Measurements from ENCODE around the gene RNASEH2B. TPM values are rescaled to one million over a fixed set of nuclear protein-coding genes. Genes with fewer than 3 reads are reported as not detected.

Gene RNASEH2B
- polyA plus RNA-seq, 1 donor from 2014 or later = 25.2 TPM

- TF ChIP-seq EP300 (conservative IDR thresholded peaks at IDR 0.05; ENCODE audit: poor library complexity, severe bottlenecking) = no peak
- no peak overlapping the region for H2AFZ ChIP-seq (ENCODE audit: low read depth, low read length)
- no peak overlapping the region for H3K4me2 ChIP-seq (ENCODE audit: low read length)
Measured at GRCh38 chr13:51000061-51000460, 90.5 kb downstream of the RNASEH2B start.

GRCh38 chr13:51000571-51001260, 91.1 kb downstream of the RNASEH2B start:
- Histone ChIP-seq H3K79me2 (replicated peaks; ENCODE audit: insufficient read depth, low read length) (no peaks in the 10 kb centered on the region), H3K4me2 (ENCODE audit: low read length) (no peak overlapping the region), H3K27me3 (ENCODE audit: insufficient read depth, low read depth, low read length) (no peaks in the 10 kb centered on the region), H3K9ac (ENCODE audit: low read length) (no peak overlapping the region), H3K36me3 (ENCODE audit: insufficient read depth, low read length) (no peaks in the 10 kb centered on the region), H3K4me3 (ENCODE audit: low read length) (no peak overlapping the region), H4K20me1 (ENCODE audit: insufficient read depth) (no peaks in the 10 kb centered on the region), H3K9me2 (ENCODE audit: insufficient read depth, low read length) (no peaks in the 10 kb centered on the region), H3K9me3 (ENCODE audit: low read length) (no peaks in the 10 kb centered on the region), H2AFZ (ENCODE audit: low read depth, low read length) (no peak overlapping the region), H3F3A (ENCODE audit: insufficient read depth, low read length, poor library complexity, severe bottlenecking) (no peaks in the 10 kb centered on the region), H3K27ac (ENCODE audit: low read length) (no peak overlapping the region)
- TF ChIP-seq EZH2 (IDR thresholded peaks at IDR 0.05; ENCODE audit: borderline replicate concordance, insufficient read depth, low read length, poor library complexity, severe bottlenecking) = no peak
- no peak for TF ChIP-seq MXI1 (conservative IDR thresholded peaks at IDR 0.05; ENCODE audit: poor library complexity, severe bottlenecking)
- no peak for TF ChIP-seq EP300 (conservative IDR thresholded peaks at IDR 0.05; ENCODE audit: poor library complexity, severe bottlenecking)
- no peak for TF ChIP-seq SMC3 (conservative IDR thresholded peaks at IDR 0.05; ENCODE audit: poor library complexity)
- TF ChIP-seq POLR2AphosphoS5 (IDR thresholded peaks at IDR 0.05) = no peak
- TF ChIP-seq TAF1 (IDR thresholded peaks at IDR 0.05; ENCODE audit: low read depth) = no peak
- TF ChIP-seq REST (IDR thresholded peaks at IDR 0.05; ENCODE audit: borderline replicate concordance) = no peak
- no peak for TF ChIP-seq CTCF (IDR thresholded peaks at IDR 0.05; ENCODE audit: poor library complexity, severe bottlenecking)
- TF ChIP-seq RAD21 (conservative IDR thresholded peaks at IDR 0.05) = no peak

More at GRCh38 chr13:51000061-51000460, 90.5 kb downstream of the RNASEH2B start:
- Histone ChIP-seq H3K9me2 (ENCODE audit: insufficient read depth, low read length) (no peaks in the 10 kb centered on the region), H3K9ac (ENCODE audit: low read length) (no peak overlapping the region), H3K4me3 (ENCODE audit: low read length) (no peak overlapping the region), H3K9me3 (ENCODE audit: low read length) (no peaks in the 10 kb centered on the region), H3F3A (ENCODE audit: insufficient read depth, low read length, poor library complexity, severe bottlenecking) (no peaks in the 10 kb centered on the region), H3K27me3 (ENCODE audit: insufficient read depth, low read depth, low read length) (no peaks in the 10 kb centered on the region), H3K79me2 (replicated peaks; ENCODE audit: insufficient read depth, low read length) (no peaks in the 10 kb centered on the region), H4K20me1 (ENCODE audit: insufficient read depth) (no peaks in the 10 kb centered on the region), H3K27ac (ENCODE audit: low read length) (no peak overlapping the region), H3K36me3 (ENCODE audit: insufficient read depth, low read length) (no peaks in the 10 kb centered on the region)

Data from neural cell (in vitro differentiated cells).